ENCODE measurements around the gene LRCH4.

The LRCH4 gene

GRCh38 chr7:100582650-100583049 is 3.3 kb downstream of the LRCH4 start:
- H3K27ac Mint-ChIP-seq: peak overlapping the region; percentile 94 to 95
- H3K36me3 Mint-ChIP-seq (ENCODE audit: insufficient read depth): peaks cover 37% of the 10 kb centered on the region
- H3K27me3 Mint-ChIP-seq: no peaks in the 10 kb centered on the region
- peaks cover 33 to 36% of the 10 kb centered on the region in 2 donors for H3K4me1 Mint-ChIP-seq (ENCODE audit: low read depth in 2 of 2)
- no peak for DNase-seq
- no peak for ATAC-seq (replicated peaks)
- H3K9me3 Mint-ChIP-seq: no peaks in the 10 kb centered on the region
- H3K4me3 Mint-ChIP-seq: peak overlapping the region; percentile 97 to 98

DNA sequence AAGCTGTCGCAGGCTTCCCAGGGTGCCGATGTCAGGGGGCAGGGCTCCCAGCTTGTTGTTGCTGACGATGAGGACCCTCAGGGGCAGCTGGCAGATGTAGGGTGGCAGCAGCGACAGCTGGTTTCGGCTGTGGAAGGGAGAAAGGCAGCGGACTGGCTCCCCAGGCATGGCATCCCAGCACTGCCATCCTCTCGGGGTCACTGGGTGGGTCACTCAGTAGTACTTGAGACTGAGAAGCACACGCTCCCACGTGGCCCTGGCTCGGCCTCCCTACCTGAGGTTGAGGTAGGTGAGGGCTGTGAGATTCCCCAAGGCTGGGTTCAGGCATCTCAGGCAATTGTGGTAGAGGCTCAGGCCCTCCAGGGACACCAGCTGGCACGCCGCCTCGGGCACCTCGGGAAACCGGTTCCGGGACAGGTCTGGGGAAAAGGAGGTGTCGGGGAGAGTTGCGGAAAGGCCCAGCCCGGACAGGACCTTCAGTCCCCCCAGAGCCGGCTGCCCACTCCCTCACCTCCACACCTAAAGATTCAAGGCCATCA is 3.8 kb downstream of the LRCH4 start:
- ATAC-seq (replicated peaks) (no peak), DNase-seq (no peak)
- peaks cover 37% of the 10 kb centered on the region for H3K36me3 Mint-ChIP-seq (ENCODE audit: insufficient read depth)
- H3K9me3 Mint-ChIP-seq: no peaks in the 10 kb centered on the region
- peak overlapping the region; percentile 94 to 95 for H3K27ac Mint-ChIP-seq
- peak overlapping the region; percentile 97 to 98 for H3K4me3 Mint-ChIP-seq
- H3K4me1 Mint-ChIP-seq (ENCODE audit: low read depth in 2 of 2): peaks cover 33 to 36% of the 10 kb centered on the region in 2 donors
- no peaks in the 10 kb centered on the region for H3K27me3 Mint-ChIP-seq

GRCh38 chr7:100580466-100581283 is 5.3 kb downstream of the LRCH4 start:
- ATAC-seq (replicated peaks): no peak
- peaks cover 29% of the 10 kb centered on the region for H3K36me3 Mint-ChIP-seq (ENCODE audit: insufficient read depth)
- no peaks in the 10 kb centered on the region for H3K27me3 Mint-ChIP-seq
- no peaks in the 10 kb centered on the region for H3K9me3 Mint-ChIP-seq
- H3K4me3 Mint-ChIP-seq: peak overlapping the region in 1 of 2 donors; percentile 18
- H3K4me1 Mint-ChIP-seq (ENCODE audit: low read depth in 2 of 2): peaks cover 33% of the 10 kb centered on the region in 2 donors
- no peak for DNase-seq
- no peak overlapping the region for H3K27ac Mint-ChIP-seq

DNA sequence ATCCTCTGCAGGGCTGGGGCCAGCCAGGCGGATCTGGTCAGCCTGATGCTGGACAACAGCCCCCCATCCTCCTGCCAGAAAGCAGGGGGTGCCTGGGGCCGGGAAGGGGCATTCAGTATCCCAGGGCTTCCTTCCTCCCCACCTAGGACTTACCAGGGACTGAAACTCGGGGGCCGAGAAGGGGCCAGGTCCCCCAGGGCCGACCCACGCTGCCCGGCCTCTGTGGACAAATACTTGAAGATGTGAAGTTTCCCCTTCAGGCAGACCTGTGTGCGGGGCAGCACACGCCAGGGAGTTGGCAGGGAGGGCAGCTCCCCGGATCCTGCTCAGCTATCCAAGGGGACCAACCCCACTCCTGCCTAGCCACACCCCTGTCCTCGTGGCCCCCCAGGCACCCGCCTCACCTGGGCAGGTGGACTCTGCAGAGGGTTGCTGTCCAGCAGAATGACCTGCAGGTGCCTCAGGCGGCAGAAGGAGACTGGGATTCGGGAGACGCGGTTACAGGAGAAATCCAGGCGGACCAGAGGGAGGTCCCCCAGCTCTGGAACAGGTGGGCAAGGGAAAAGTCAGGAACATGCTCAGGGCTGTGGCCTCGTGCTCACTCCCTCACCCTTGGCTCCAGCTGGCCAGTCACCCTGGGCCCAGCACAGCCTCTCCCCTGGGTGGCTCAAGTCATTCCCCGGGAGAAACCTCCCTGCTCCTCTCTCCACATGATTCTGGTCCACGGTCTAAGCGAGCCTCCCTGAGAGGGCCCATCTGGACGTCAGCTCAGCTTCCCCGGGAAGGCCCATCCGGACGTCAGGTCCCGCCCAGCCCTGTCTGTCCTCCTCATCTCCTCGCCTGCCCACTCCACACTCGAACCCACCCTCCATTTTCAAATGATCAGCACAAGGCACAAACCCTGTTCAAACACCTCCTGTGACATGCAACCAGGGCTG is 7.4 kb downstream of the LRCH4 start:
- Mint-ChIP-seq H3K27ac (peak overlapping the region in 1 of 2 donors; percentile 81), H3K9me3 (no peaks in the 10 kb centered on the region), H3K4me1 (ENCODE audit: low read depth in 2 of 2) (peaks cover 13 to 15% of the 10 kb centered on the region in 2 donors), H3K36me3 (ENCODE audit: insufficient read depth) (peaks cover 13% of the 10 kb centered on the region), H3K4me3 (no peak overlapping the region), H3K27me3 (no peaks in the 10 kb centered on the region)
- no peak for DNase-seq
- no peak for ATAC-seq (replicated peaks)

- H3K27me3 Mint-ChIP-seq: no peaks in the 10 kb centered on the region
- DNase-seq (no peak), ATAC-seq (replicated peaks) (no peak)
- no peak overlapping the region for H3K27ac Mint-ChIP-seq
- no peaks in the 10 kb centered on the region for H3K9me3 Mint-ChIP-seq
- peaks cover 6 to 9% of the 10 kb centered on the region in 2 donors for H3K4me1 Mint-ChIP-seq (ENCODE audit: low read depth in 2 of 2)
- H3K36me3 Mint-ChIP-seq (ENCODE audit: insufficient read depth): peaks cover 23% of the 10 kb centered on the region
- H3K4me3 Mint-ChIP-seq: no peak overlapping the region
Measured at GRCh38 chr7:100577507-100577906, 8.4 kb downstream of the LRCH4 start.

DNA sequence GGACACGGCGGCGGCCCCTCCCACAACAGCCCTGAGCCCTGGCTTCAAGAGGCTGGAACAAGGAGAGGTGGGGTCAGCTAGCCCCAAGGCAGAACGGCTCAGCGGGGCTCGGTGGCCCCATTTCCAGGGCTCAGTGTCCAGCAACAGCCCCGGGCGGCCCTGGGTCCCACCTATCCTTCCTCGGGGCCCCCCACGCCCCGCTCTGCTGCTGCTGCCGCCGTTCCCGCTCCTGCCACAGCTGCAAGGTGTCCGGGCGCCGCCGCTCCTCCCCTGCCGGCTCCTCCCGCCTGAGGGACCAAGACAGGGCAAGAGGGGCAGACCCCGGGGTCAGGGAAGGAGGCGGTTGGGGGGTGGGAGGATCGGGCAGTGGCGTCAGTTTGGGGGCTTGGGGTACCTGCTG is 8.8 kb downstream of the LRCH4 start:
- no peak for DNase-seq
- no peaks in the 10 kb centered on the region for H3K27me3 Mint-ChIP-seq
- H3K9me3 Mint-ChIP-seq: no peaks in the 10 kb centered on the region
- H3K36me3 Mint-ChIP-seq (ENCODE audit: insufficient read depth): peaks cover 21% of the 10 kb centered on the region
- H3K4me1 Mint-ChIP-seq (ENCODE audit: low read depth in 2 of 2): peaks cover 4 to 5% of the 10 kb centered on the region in 2 donors
- no peak overlapping the region for H3K4me3 Mint-ChIP-seq
- no peak overlapping the region for H3K27ac Mint-ChIP-seq
- no peak for ATAC-seq (replicated peaks)

DNA sequence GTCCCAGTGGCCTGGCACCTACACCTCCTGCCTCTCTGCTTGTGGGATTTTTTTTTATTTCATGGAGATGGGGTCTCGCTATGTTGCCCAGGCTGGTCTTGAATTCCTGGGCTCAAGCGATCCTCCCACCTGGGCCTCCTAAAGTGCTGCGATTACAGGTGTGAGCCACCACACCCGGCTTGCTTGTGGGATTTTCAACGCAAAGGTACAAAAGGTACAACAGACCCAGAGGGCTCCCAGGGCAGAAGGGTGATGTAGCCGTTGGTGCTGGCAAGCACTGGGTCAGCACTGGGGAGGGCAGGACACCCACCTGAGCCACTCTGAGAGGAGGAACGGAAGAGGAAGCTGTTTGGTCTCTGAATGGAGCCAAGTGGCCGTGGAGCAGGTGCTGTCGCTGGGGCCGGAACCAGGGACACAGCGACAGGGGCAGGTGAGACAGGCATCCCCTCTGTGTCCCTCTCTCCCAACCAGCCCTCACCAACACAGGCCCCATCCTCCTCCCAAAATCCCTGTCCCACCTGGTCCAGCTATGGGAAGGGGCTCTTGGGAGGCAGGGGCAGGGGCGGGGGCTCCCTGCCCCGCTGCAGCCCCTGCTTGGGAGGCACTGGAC is 9.4 kb downstream of the LRCH4 start:
- peak overlapping the region in 1 of 2 donors; percentile 88 for H3K27ac Mint-ChIP-seq
- DNase-seq (no peak), ATAC-seq (replicated peaks) (no peak)
- peaks cover 8% of the 10 kb centered on the region in 2 donors for H3K4me1 Mint-ChIP-seq (ENCODE audit: low read depth in 2 of 2)
- H3K36me3 Mint-ChIP-seq (ENCODE audit: insufficient read depth): peaks cover 15% of the 10 kb centered on the region
- no peaks in the 10 kb centered on the region for H3K9me3 Mint-ChIP-seq
- peak overlapping the region in 1 of 2 donors; percentile 35 for H3K4me3 Mint-ChIP-seq
- no peaks in the 10 kb centered on the region for H3K27me3 Mint-ChIP-seq

- Mint-ChIP-seq H3K4me3 (no peak overlapping the region), H3K36me3 (ENCODE audit: insufficient read depth) (peaks cover 16% of the 10 kb centered on the region), H3K9me3 (no peaks in the 10 kb centered on the region), H3K27me3 (no peaks in the 10 kb centered on the region), H3K4me1 (ENCODE audit: low read depth in 2 of 2) (peaks cover 5 to 8% of the 10 kb centered on the region in 2 donors), H3K27ac (peak overlapping the region in 1 of 2 donors; percentile 88)
- no peak for ATAC-seq (replicated peaks)
- DNase-seq: no peak
Measured at GRCh38 chr7:100575746-100576383, 10.1 kb downstream of the LRCH4 start.

GRCh38 chr7:100575206-100575631 is 10.7 kb downstream of the LRCH4 start:
- Mint-ChIP-seq H3K27me3 (no peaks in the 10 kb centered on the region), H3K27ac (peak overlapping the region in 1 of 2 donors; percentile 55), H3K9me3 (no peaks in the 10 kb centered on the region), H3K4me1 (ENCODE audit: low read depth in 2 of 2) (peaks cover 5 to 8% of the 10 kb centered on the region in 2 donors), H3K36me3 (ENCODE audit: insufficient read depth) (peaks cover 22% of the 10 kb centered on the region), H3K4me3 (no peak overlapping the region)
- ATAC-seq (replicated peaks) (no peak), DNase-seq (no peak)

DNA sequence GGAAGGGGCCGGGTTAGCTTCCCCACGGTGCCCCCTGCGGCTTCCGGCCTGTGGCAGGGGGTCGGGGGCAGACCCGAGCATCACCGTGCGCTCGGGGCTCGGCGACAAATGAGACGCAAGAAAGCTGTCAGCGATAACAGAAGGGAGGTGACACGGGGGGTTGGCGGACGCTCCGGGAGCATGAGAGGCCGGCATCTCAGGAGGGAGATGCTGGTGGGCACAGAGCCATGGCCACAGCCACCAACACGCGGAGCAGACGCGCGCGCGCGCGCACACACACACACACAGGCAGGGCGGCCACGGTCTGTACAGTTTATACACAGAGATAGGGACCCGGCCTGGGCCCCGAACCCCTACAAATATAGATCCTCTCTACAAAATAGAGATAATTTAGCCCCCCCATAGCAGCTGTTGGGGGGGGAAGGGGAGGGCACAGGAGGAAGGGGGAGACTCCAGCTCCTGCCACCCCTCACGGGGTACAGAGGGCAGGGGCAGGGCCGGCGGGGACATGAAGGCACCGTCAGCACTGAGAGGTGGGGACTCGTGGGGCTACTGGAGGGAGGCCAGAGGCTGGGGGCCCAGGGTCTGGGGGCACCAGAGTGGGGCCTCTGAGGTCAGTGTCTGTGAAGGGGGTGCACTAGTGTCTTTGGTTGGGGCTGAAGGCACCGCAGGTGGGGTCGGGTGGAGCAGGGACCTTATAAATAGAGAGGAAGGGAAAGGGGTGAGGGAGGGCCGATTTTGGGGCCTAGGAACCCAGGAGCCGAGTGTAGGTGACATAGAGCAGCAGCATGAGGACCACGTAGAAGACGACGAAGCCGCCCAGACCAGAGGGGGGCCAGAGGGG is 11.3 kb downstream of the LRCH4 start:
- Mint-ChIP-seq H3K9me3 (no peaks in the 10 kb centered on the region), H3K4me3 (no peak overlapping the region), H3K27me3 (no peaks in the 10 kb centered on the region), H3K36me3 (ENCODE audit: insufficient read depth) (peaks cover 25% of the 10 kb centered on the region), H3K27ac (peak overlapping the region in 1 of 2 donors; percentile 55), H3K4me1 (ENCODE audit: low read depth in 2 of 2) (peaks cover 5 to 8% of the 10 kb centered on the region in 2 donors)
- no peak for ATAC-seq (replicated peaks)
- no peak for DNase-seq

- ATAC-seq (replicated peaks): no peak
- Mint-ChIP-seq H3K4me3 (no peak within 1 kb of the TSS), H3K27ac (peak within 1 kb of the TSS in 1 of 2 donors; percentile 80), H3K27me3 (no peaks in the 10 kb centered on the region), H3K36me3 (ENCODE audit: insufficient read depth) (peaks cover 30% of the 10 kb centered on the region), H3K4me1 (ENCODE audit: low read depth in 2 of 2) (peaks cover 12 to 14% of the 10 kb centered on the region in 2 donors), H3K9me3 (no peaks in the 10 kb centered on the region)
- DNase-seq: no peak
Measured at GRCh38 chr7:100573691-100574361, 12.1 kb downstream of the LRCH4 start, which contains the start of gene SAP25. Gene SAP25 (minus strand): TSS chr7:100573900. CDS start chr7:100573742, 158 bp downstream.

Measured in effector memory CD8-positive, alpha-beta T cell (primary cell).